Pulmonary artery endothelial cell (primary cell): ENCODE measurements around the gene TEX14. TPM values are rescaled to one million over a fixed set of nuclear protein-coding genes. Genes with fewer than 3 reads are reported as not detected.

Experiments used
- DNase-seq: peaks from one replicate; pipeline ENCODE4 v3.0.0-alpha.2; 2011; ENCODE audit warnings: low read depth, low spot score
- total RNA-seq: library from RNA; depleted of rRNA; stranded (reverse); fragments of >200 nt; gene quantifications from 2 replicates; pipeline ENCODE4 v1.2.3, GENCODE V29; 2014

Gene TEX14, protein sequence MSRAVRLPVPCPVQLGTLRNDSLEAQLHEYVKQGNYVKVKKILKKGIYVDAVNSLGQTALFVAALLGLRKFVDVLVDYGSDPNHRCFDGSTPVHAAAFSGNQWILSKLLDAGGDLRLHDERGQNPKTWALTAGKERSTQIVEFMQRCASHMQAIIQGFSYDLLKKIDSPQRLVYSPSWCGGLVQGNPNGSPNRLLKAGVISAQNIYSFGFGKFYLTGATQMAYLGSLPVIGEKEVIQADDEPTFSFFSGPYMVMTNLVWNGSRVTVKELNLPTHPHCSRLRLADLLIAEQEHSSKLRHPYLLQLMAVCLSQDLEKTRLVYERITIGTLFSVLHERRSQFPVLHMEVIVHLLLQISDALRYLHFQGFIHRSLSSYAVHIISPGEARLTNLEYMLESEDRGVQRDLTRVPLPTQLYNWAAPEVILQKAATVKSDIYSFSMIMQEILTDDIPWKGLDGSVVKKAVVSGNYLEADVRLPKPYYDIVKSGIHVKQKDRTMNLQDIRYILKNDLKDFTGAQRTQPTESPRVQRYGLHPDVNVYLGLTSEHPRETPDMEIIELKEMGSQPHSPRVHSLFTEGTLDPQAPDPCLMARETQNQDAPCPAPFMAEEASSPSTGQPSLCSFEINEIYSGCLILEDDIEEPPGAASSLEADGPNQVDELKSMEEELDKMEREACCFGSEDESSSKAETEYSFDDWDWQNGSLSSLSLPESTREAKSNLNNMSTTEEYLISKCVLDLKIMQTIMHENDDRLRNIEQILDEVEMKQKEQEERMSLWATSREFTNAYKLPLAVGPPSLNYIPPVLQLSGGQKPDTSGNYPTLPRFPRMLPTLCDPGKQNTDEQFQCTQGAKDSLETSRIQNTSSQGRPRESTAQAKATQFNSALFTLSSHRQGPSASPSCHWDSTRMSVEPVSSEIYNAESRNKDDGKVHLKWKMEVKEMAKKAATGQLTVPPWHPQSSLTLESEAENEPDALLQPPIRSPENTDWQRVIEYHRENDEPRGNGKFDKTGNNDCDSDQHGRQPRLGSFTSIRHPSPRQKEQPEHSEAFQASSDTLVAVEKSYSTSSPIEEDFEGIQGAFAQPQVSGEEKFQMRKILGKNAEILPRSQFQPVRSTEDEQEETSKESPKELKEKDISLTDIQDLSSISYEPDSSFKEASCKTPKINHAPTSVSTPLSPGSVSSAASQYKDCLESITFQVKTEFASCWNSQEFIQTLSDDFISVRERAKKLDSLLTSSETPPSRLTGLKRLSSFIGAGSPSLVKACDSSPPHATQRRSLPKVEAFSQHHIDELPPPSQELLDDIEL (N-terminal part only)
- under 0.01 TPM in 2 replicates for total RNA-seq

DNA sequence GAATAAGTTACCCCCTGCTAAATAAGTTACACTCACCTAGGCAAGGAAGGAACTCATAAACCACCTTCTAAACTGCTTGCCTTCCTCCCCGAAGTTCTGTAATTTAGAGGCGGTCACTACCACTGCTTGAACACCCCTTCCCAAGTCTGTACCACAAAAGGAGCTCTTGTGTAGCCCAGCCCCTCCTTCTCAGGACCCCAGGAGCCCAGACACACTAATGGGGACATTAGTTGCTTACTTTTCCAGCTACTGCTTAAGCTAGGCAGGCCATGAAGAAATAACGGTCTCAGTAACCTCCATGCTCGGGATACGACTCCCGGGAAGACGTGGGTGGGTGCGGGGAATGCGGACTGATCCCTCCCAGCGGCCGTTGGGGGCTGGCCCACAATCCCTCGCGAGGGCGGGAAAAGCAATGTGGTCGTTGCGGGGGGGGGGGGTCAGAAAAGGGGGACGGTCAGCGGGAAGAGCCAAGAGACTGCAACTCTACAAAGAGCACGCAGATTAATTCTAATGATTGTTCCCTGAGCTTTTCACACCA, at the start of gene TEX14:
TEX14 (minus strand) TSS at position 345 of the 538 bp plus-strand sequence. CDS start 40,044 bp downstream, outside the sequence.
- DNase-seq, result no peak

DNA sequence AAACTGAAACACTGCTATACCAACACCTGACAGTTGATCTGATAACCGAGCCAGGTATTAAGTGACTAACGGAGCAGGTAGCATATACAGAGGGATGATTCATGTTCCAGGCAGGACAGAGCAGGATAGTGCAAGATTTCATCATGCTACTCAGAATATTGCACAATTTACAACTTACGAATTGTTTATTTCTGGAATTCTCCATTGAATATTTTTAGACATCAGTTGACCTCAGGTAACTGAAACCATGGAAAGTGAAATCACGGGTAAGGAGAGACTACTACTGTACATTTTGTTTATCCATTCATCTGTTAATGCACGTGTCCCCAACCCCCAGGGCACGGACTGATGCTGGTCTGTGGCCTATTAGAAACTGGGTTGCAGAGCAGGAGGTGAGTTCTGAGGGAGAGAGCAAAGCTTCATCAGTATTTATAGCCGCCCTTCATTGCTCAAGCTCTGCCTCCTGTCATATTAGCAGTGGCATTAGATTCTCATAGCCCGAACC, 49.3 kb upstream of the TEX14 start:
- DNase-seq, result no peak

DNA sequence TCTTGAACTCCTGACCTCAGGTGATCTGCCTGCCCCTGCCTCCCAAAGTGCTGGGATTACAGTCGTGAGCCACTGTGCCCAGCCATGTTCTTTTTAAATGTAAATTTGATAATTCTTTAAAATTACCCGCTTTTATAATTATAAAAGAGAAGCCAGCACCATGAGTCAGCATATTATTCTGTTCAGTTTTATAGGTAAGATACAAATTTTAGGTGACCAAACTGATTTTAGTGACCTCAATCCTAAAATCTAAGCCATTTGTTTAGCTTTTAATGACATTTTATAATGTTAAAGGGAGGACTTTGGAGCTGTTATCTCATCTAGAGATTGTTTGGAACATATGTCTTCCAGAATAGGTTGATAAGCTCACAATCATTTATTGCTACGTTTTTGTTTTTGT, 43.0 kb upstream of the TEX14 start:
- DNase-seq, result no peak

DNA sequence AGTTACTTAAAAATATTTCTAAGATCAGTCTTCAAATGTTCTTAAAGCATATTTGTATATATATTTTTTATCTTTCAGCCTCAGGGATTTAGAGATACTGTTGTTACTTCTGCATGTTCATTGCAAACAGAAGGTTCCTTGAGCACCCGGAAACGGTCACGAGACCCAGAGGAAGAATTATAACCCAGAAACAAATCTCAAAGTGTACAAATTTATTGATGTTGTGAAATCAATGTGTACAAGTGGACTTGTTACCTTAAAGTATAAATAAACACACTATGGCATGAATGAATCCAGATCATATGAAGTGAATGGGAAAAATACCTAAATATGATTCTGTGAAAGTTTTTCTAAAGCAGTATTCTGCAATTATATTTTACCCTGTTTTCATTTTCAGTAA, 42.2 kb upstream of the TEX14 start:
- DNase-seq, result no peak

DNA sequence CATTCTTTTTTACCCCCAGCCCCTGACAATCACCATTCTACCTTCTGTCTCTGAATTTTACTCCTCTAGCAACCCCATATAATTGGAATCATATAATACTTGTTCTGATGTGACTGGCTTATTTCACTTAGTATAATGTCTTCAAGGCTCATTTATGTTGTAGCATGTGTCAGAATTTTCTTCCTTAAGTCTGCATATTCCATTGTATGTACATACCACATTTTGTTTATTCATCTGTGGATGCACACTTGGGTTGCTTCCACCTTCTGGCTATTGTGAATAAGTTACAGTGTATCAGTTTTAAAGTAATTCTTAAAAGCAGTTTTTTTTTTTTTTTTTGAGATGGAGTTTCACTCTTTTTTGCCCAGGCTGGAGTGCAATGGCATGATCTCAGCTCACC, 39.1 kb upstream of the TEX14 start:
- no peak for DNase-seq

DNA sequence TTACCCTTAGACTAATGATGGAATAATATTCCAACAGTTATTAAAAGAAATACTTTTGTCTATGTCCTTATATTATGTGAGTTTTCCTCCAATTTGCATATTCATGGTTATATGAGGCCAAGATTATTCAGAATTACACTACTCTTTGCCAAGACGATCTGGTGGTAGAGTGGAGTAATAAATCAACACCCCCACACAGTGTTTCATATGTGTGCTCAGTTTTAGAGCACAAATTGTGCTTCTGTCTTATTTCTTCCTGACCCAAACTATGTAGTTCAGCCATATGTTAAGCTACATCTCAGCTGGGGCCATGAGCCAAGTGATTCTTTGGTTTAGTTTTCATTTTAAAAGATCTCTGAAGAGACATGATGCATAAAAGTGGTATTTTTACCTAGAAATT, 37.0 kb upstream of the TEX14 start:
- DNase-seq, result no peak

DNA sequence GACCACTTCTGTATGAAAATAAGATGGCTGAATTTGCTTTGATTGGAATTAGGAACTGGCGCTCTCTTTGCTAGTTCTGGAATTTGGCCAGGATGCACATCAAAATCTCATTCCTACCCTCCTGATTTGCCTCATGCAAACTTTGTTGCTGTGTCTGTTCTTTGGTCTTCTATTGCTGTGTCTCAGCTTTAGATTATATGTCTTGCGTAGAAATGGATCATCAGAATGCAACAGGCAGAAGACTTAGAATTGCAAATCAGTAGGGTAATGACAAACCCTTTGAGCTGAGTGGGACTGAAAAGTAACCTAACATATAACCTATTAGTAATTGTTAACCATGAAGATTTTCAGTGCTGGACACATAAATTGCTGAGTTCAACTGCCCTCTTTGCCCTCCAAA, 30.9 kb upstream of the TEX14 start:
- no peak for DNase-seq

DNA sequence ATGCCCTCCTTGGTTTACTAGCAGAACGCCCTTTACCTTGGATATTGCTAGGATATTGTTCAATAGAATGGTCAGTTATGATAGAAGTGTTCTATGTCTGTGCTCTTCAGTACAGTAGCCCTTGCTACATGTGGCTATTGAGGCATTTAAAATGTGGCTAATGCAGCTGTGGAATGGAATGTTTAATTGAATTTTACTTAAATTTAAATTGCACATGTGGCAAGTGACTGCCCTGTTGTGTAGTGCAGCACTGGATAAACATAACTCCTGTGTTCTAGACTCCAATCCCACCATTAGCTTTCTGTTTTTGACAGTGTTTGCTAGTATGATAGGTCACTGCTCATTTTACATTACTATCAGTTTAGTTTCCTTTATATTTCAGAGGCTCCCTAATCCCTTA, 30.4 kb upstream of the TEX14 start:
- no peak for DNase-seq

DNA sequence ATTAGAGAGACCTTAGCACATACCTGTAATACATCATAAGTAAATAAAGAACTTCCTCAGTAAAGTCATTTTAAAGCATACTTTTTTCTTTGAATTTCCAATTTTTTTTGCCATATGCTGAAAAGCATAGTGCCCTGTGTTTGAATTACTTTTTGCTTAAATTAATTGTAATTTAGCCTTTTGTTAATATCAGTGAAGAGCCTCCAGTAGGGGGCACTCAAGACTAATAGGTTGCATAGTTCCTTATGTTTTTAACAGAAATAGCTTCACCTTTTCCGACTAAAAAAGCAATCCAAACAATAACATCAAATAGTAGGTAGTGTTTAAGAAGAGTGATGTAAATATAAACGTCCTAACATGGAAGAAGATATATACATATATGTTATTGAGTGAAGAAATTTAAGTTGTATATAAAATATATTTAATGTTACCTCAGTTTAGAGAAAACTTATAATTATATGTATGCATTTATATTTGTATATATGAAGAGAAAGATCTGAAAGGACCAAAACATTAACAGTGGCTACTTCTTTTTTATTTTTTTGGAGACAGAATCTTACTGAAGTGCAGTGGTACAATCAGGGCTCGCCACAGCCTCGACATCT, 19.2 kb upstream of the TEX14 start:
- no peak for DNase-seq

DNA sequence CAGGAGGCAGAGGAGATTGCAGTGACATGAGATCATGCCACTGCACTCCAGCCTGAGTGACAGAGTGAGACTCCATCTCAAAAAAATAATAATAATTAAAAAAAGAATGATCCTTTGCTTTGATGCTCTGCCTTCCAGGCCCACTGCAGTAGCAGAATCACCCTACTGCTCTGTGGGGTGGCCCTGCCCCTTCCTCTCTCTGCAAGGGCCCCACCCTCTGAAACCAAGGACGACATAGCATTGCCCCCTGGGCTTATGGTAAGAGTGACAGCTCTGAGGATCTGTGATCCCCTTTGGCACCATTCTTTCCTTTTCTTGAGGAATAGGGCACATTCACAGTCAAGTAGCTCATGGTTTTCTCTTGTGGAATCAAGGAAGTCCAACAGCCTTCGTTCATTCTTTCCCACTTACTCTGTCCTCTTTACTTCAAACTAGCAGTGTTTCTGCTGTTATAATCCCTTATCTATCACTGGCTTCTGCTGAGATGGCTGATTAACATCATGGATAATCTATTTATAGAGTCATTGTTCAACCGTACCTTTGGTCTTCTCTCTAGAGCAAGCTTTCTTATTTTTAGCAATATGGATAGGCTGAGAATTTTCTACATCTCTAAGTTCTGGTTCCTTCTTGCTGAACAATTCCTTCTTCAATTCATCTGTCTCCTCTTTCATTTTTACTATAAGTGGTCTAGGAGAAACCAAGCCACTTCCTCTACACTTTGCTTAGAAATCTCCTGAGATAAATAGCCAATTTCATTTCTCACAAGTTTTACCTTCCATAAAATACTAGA, 14.7 kb upstream of the TEX14 start:
- no peak for DNase-seq

DNA sequence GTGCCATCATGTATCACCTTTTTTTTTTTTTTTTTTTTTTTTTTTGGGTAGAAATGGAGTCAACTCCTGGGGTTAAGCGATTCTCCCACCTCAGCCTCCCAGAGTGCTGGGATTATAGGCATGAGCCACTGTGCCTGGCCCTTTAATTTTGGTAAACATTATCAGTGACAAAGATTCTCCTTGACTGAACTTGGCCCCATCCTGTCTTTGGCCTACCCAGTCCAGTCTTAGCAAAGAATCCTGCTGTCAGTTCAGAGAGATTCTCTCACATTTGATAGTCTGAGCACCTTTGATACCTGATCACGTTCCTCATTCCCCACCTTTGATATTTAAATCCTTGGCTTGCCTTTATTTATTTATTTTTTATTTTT, 12.1 kb upstream of the TEX14 start:
- DNase-seq, result no peak

DNA sequence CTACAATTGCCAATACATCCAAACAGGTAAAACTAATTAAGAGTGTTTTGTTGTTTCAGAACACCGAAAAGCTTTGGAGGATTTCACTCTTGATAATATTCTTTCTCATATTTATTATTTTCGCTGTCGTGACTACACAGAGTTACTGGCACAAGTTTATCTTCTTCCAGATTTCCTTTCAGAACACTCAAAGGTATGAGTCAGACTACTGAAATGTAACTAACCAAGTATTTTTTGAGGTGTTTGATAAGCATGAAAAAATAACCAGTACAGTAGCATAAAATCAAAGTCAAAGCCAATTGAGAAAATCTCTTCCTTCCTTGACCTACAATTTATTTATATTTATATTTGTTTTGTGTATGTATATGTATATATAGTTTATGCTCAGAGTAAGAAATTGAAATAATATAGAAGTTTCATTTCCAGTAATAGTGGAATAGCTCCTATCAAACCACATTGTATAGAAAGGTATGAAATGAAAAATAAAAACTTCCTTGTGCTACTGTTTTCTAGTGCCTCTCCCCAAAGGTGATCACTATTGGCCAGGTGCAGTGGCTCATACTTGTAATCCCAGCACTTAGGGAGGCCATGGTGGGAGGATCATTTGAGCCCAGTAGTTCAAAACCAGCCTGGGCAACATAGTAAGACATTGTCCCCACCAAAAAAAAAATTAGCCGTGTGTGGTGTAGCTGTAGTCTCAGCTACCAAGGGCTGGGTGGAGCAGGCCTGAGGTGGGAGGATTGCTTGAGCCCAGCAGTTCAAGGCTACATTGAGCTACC, 11.5 kb upstream of the TEX14 start:
- peak; percentile 65 for DNase-seq

DNA sequence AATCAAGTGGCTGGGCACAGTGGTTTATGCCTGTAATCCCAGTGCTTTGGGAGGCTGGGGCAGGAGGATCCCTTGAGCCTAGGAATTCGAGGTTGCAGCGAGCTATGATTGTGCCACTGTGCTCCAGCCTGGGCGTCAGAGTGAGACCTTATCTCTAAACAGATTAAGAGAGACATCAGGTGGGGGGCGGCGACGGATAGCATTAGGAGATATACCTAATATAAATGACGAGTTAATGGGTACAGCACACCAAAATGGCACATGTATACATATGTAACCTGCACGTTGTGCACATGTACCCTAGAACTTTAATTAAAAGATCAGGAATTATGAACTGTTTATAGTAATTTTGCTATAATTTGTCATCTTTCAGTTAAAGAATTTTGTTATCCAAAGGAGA, 10.9 kb upstream of the TEX14 start:
- DNase-seq, result no peak

DNA sequence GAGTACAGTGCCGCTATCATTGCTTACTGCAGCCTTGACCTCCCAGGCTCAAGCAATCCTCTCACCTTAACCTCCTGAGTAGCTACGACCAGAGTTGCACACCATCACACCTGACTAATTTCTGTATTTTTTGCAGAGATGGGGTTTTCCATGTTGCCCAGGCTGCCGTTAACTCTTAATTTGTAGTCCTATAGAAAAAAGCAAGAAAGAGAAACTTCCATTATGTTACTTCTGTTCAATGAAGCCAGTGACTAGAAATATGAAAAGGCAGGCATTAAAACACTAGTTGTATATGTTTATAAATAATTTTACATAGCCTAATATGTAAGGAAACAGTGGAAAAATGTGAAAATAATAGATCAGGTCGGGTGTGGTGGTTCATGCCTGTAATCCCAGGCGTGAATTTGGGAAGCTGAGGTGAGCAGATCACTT, 10.2 kb upstream of the TEX14 start:
- DNase-seq, result no peak

DNA sequence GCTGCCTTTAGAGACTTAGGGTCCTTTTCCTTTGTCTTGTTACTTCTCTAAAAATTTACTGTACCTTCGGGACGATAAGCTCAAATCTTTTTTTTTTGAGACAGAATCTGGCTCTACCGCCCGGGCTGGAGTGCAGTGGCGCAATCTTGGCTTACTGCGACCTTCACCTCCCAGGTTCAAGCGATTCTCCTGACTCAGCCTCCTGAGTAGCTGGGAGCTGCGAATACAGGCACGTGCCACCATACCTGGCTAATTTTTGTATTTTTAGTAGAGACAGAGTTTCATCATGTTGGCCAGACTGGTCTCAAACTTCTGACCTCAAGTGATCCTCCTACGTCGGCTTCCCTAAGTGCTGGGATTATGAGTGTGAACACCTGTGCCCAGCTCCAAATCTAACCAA, 7.9 kb upstream of the TEX14 start:
- no peak for DNase-seq

DNA sequence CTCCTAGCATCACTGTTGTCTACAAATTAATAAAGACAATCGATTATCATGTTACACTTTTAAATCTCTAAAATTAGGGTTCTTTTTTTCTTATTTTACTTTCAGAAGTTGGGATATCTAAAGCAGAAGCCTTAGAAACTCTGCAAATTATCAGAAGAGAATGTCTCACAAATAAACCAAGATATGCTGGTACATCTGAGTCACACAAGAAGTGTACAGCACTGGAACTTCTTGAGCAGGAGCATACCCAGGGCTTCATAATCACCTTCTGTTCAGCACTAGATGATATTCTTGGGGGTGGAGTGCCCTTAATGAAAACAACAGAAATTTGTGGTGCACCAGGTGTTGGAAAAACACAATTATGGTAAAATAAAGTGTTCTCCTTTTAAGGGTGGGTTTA, 3.0 kb upstream of the TEX14 start:
- no peak for DNase-seq

DNA sequence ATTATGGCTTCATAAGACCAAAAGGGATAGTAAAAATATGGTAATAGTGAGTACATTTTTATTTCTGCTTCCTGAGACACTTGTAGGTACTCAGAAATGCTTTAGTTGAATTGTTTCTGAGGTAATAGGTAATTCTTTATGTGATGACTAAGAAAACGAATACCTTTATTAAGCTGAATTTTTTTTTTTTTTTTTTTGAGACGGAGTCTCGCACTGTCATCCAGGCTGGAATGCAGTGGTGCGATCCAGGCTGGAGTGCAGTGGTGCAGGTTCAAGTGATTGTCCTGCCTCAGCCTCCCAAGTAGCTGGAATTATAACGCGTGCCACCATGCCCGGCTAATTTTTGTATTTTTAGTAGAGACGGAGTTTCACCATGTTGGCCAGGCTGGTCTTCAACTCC, 2.5 kb upstream of the TEX14 start:
- no peak for DNase-seq

DNA sequence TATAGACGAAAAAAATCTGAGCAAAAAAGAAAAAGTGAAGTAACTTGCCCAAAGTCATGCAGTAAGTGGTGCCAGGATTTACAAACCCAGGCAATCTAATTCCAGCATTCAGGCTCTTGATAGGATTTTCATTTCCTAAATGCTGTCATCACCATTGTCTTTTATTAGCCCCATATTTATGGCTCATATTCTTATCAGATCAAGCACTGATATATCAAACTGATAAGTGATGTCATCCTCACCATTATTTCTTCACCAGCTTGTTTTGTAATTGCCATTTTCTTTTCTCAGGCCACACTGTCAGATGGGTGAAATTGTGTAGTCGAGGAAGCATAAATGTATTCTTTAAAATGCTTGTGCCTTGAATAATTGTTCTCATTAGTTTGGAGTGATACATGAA, 1.9 kb upstream of the TEX14 start:
- no peak for DNase-seq

DNA sequence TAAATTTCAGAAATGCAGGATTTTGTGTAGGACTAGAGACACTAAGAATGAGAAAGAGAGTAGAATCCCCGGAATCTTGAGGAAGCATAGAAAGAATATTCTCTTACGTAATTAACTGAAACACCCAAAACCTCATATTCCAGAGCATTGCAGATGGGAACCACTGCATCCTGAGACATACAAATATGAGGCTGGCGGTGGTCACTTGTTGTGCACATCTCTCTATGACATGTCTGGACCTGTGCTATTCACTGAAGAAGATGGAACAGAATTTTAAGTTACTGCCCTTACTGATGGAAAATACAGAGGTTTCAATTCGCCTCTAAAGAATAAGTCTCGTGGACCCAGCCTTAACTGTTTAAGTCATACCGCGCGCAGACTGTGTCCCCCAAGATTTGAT, 1.4 kb upstream of the TEX14 start:
- no peak for DNase-seq
